NCI-H187 (cell line): Measurements from ENCODE around the gene SLC34A1.
"Not testable (repeated sequence)": the region's sequence is repeated elsewhere in the genome, so short reads cannot be mapped to it uniquely, and the experiment has no call there.

Source experiments
- DNase-seq, 2 experiments: peaks; one replicate each; lab custom pipeline; 2025; lab: John Stamatoyannopoulos, UW

SLC34A1 gene

GRCh38 chr5:177355162-177355867 is 28.9 kb upstream of the SLC34A1 start:
- DNase-seq = no peak

GRCh38 chr5:177355868-177356168 is 28.4 kb upstream of the SLC34A1 start:
- DNase-seq = no peak

DNA sequence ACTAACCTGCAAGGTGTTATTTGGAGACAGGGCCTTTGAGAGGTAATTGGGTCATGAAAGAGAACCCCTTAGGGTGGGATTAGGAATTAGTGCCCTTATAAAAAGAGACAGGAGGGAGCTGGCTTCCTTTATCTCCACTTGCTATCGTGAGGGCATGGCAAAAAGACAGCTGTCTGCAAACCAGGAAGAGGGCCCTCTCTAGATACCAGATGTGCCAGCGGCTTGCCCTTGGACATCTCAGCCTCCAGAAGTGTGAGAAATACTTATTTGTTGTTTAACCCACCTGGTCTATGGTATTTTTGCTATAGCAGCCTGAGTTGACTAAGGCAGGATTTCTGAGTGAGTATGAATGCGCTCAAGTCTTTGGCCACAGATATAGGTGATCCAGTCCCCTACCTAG is 27.5 kb upstream of the SLC34A1 start:
- DNase-seq = no peak

DNA sequence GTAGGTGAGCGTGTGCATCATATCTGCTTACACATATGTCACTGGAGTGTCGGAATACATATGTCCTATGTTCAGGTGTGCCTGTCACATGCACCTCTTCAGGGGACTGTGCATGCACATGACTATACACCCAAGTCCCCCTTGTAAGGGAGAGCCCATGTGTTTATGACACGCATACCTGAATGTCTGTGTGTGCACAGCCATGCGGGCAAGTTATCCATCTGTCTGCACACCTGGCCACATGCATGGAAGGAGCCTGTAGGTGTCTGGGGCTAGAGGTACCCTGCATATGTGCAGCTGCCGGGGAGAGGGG is 27.1 kb upstream of the SLC34A1 start:
- no peak for DNase-seq

DNA sequence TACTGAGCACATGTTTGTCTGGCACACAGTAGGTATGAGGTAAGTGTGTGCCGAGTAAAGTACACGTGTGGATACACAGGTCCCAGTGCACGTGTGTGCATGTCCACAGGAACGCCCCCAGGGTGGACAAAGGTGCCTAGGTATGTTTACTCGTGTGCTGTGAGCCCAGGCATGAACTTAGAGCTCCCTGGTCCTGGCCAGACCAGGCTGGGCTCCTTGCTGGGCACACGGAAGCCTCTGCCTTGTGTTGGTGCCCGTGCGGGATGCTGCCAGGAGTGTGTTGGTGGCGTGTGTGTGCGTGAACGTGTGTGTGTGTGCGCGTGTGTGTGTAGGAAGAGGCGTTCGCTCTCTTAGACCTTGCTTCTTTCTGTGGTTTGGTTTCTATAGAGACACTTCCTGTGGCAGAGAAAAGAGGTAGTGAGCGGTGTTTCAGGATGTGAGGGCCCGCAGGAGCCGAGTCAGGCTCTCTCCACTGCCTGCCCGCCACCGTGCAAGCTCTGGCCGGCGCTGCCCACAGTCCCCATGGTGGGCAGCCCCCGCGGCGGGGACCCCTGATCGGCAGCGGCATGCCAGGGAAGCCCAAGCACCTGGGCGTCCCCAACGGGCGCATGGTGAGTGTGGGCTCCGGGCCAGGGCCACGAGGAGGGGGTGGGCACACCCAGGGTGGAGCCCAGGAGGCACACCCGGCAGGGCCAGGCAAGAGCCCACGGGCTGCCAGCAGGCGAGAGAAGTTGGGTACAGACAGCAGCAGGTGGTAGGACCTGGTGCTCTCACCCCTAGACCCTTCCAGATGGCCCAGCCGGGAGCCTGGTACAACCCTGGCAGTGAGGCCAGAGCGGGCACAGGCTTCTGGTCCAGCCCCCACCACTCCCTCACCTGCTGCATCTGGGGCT is 26.5 kb upstream of the SLC34A1 start, which contains the start of gene RGS14:
TSS of gene RGS14 (plus strand) at position 466 of the 893 bp plus-strand sequence. CDS start at position 567, 101 bp downstream.
- DNase-seq = peak in 1 of 2 experiments; percentile 9

DNA sequence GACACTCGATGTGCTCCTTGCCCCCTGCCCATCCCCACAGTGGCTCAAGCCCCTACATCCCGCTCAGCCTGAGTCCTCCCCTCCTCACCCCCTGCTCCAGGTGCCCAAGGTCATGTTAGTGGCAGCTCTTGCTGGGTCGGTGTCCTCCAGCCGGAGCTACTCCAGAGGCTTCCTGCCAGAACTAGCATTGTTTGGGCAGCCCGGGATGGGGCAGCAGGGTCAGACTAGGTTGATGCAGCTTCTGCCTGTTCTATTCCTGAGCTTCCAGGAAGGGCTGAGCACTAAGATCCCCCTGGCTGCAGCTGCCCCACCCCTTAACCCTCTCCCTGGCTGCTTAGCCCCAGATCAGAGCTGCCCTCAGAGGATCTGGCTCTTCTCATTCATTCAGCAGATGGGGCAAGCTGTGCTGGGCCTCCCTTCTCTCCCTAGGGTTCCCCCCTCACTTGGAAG is 25.8 kb upstream of the SLC34A1 start:
- DNase-seq = no peak

DNA sequence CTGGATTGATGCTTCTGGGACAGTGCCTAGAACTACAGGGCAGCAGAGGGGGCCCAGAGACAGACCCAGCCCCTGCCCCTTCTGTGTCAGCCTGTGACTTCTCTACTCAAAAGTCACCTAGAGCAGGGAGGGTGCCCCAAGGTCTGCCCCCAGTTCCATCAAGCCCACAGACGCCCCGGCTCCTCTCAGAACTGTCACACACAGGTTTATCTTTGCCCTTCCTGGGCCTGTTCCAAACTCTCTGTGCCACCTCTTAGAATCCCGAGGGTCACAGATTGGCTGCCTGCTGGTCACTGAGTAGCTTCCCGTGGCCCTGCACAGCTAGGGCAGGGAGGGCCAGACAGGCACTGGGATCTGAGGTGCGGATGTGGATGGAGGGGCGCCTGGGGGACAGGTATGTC is 24.8 kb upstream of the SLC34A1 start:
- DNase-seq = no peak

- DNase-seq = no peak
Observed at GRCh38 chr5:177359860-177360259, 24.4 kb upstream of the SLC34A1 start.

DNA sequence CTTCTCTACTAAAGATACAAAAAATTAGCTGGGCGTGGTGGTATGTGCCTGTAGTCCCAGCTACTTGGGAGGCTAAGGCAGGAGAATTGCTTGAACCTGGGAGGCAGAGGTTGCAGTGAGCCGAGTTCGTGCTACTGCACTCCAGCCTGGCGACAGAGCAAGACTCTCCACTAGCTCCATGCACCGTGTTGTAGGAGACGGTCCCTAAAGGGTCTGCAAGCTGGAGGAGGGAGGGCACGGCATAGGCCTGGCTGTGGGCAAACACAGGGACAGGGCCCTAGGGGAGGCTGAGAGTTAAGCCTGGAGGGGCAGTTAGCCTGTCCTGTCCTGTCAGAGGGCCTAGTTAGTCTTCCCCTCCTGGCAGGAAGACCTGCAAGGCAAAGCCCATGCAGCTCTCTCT is 23.5 kb upstream of the SLC34A1 start:
- not testable (repeated sequence) for DNase-seq

DNA sequence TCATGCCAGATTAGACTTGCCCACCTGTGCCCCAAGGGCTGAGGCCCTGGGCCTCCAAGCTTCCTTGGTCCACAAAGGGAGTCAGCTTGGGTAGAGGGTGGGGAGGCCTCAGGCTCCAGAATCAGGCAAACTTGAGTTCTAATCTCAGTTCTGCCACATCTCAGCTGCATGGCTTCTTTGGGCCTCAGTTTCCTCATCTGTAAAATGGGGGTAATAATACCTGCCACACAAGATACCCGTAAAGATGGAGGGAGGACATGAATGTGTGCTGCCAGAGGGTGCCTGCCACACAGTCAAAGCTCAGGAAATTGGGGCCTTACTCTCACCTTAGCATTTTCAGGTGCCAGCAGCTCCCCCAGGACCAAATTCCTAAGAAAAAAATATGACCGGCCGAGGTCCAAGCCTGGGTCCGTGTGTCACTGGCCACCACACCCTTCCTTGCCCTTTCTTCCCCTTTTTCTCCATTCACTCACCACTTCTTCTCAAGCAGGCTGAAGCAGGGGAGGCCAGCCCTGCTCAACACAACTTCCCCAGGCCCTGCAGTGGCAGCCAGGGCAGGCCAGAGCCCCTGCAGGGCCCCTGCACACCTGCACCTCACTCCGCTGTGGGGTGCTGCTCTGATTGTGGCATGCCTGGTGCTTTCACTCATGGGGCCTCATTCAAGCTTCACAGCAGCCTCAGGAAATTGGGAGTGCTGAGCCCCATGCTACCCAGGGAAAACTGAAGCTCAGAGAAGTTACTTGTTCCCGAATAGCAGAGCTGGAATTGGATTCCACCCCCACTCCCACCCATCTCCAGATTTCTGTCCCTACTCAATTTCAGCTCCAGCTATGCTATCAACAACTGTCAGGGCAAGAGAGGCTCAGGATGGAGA is 22.6 kb upstream of the SLC34A1 start:
- DNase-seq = no peak

- no peak for DNase-seq
Observed at GRCh38 chr5:177362292-177362609, 22.0 kb upstream of the SLC34A1 start.

- DNase-seq = peak; percentile 29 to 63
Observed at GRCh38 chr5:177362610-177363507, 21.4 kb upstream of the SLC34A1 start.

- no peak for DNase-seq
Observed at GRCh38 chr5:177363565-177363964, 20.7 kb upstream of the SLC34A1 start.

- DNase-seq = no peak
Observed at GRCh38 chr5:177364159-177364962, 19.9 kb upstream of the SLC34A1 start.

GRCh38 chr5:177365845-177366527 is 18.2 kb upstream of the SLC34A1 start:
- DNase-seq = no peak

- DNase-seq = peak; percentile 18 to 64
Observed at GRCh38 chr5:177366528-177367322, 17.5 kb upstream of the SLC34A1 start.

DNA sequence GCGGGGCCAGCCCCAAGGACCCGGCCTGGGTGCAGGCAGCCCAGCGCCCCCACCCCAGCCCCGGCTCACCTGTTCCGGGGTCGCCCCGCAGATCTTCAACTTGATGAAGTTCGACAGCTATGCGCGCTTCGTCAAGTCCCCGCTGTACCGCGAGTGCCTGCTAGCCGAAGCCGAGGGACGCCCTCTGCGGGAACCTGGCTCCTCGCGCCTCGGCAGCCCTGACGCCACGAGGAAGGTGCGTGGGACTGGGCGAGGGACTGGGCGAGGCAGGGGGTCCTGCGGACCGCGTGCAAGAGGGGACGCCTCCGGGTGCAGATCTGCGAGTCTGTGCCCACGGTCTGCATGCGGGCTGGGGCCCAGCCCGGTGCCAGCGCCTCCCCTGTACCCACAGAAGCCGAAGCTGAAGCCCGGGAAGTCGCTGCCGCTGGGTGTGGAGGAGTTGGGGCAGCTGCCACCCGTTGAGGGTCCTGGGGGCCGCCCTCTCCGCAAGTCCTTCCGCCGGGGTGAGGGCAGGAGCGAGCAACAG is 16.8 kb upstream of the SLC34A1 start:
- no peak for DNase-seq

- DNase-seq = no peak
Observed at GRCh38 chr5:177367981-177368868, 16.0 kb upstream of the SLC34A1 start.
